Mesothelial cell of epicardium (in vitro differentiated cells): ENCODE results near the gene THRB. TPM values are rescaled to one million over a fixed set of nuclear protein-coding genes. Genes with fewer than 3 reads are reported as not detected.

Experiments used
- DNase-seq, 2 experiments: peaks; one replicate each; pipeline ENCODE4 v3.0.0; 2021; ENCODE audit warnings: low spot score in 2 of 2; ENCODE audit not compliant: unreplicated experiment in 2 of 2
- H3K27ac Mint-ChIP-seq: 2 replicates; pipeline ENCODE4 v1.8.0; 2021; ENCODE audit warnings: mixed read lengths
- H3K27me3 Mint-ChIP-seq: 2 replicates; pipeline ENCODE4 v1.8.0; 2021; ENCODE audit warnings: low read depth, mixed read lengths
- H3K36me3 Mint-ChIP-seq: 2 replicates; pipeline ENCODE4 v1.8.0; 2021; ENCODE audit warnings: mixed read lengths
- H3K4me1 Mint-ChIP-seq: 2 replicates; pipeline ENCODE4 v1.8.0; 2021; ENCODE audit warnings: mixed read lengths
- H3K4me3 Mint-ChIP-seq: 2 replicates; pipeline ENCODE4 v1.8.0; 2021; ENCODE audit warnings: mild to moderate bottlenecking, moderate library complexity, mixed read lengths
- H3K9me3 Mint-ChIP-seq: 2 replicates; pipeline ENCODE4 v1.8.0; 2021; ENCODE audit warnings: mixed read lengths
- CTCF ChIP-seq: fragments of 200-600 bp; sonication (generic); IDR thresholded peaks from one replicate; pipeline ENCODE4 v1.5.0; 2021; ENCODE audit warnings: antibody characterized with exemption; ENCODE audit not compliant: unreplicated experiment
- total RNA-seq: library from RNA; stranded (reverse); gene quantifications from 3 replicates; pipeline ENCODE4 v1.2.1, GENCODE V29; 2021

The THRB gene
- total RNA-seq, 1 donor from 2014 or later = 3.4 TPM

GRCh38 chr3:24495326-24495994 is 810 bp upstream of the THRB start:
- Mint-ChIP-seq H3K27me3 (peaks cover 79% of the 10 kb centered on the region), H3K27ac (peak overlapping the region; percentile 83), H3K36me3 (no peaks in the 10 kb centered on the region), H3K4me3 (peak overlapping the region; percentile 90), H3K9me3 (no peaks in the 10 kb centered on the region), H3K4me1 (peaks cover 5% of the 10 kb centered on the region)
- DNase-seq = peak; percentile 20 to 65
- TF ChIP-seq CTCF = peak; percentile 4

- DNase-seq = peak; percentile 19 to 43
- H3K27ac Mint-ChIP-seq = peak overlapping the region; percentile 89
Observed at GRCh38 chr3:24493746-24494617, 668 bp downstream of the THRB start.

GRCh38 chr3:24492971-24493551 is 1.6 kb downstream of the THRB start:
- no peak overlapping the region for H3K27ac Mint-ChIP-seq
- peak overlapping the region; percentile 90 for H3K4me3 Mint-ChIP-seq
- H3K9me3 Mint-ChIP-seq = no peaks in the 10 kb centered on the region
- peaks cover 73% of the 10 kb centered on the region for H3K27me3 Mint-ChIP-seq
- H3K4me1 Mint-ChIP-seq = peaks cover 6% of the 10 kb centered on the region
- no peak for DNase-seq
- no peaks in the 10 kb centered on the region for H3K36me3 Mint-ChIP-seq
- no peak for TF ChIP-seq CTCF

More at GRCh38 chr3:24493746-24494617, 668 bp downstream of the THRB start:
- Mint-ChIP-seq H3K27me3 (peaks cover 81% of the 10 kb centered on the region), H3K4me1 (peaks cover 5% of the 10 kb centered on the region), H3K36me3 (no peaks in the 10 kb centered on the region), H3K9me3 (no peaks in the 10 kb centered on the region), H3K4me3 (peak overlapping the region; percentile 90)
- no peak for TF ChIP-seq CTCF

DNA sequence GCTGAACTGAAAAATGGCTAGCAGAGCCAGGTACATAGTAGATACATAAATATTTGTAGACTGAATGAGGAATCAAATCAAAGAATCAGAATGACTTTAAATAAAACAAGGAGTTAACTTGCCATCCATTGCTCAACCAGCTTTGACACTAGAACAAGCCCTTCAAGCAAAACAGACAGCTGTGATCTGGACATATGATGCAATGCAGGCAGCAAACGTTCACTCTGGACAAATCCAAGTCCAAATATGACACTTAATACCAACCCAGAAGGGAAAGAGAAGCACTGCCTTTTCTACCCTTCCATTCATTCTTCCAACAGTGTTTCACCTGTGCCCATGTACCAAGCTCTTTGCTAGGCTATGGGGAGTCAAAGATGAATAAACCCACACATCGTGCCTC is 4.5 kb downstream of the THRB start:
- no peaks in the 10 kb centered on the region for H3K9me3 Mint-ChIP-seq
- TF ChIP-seq CTCF = no peak
- H3K4me1 Mint-ChIP-seq = peaks cover 15% of the 10 kb centered on the region
- DNase-seq = no peak
- no peak overlapping the region for H3K4me3 Mint-ChIP-seq
- H3K27ac Mint-ChIP-seq = no peak overlapping the region
- peaks cover 67% of the 10 kb centered on the region for H3K27me3 Mint-ChIP-seq
- no peaks in the 10 kb centered on the region for H3K36me3 Mint-ChIP-seq

GRCh38 chr3:24487325-24488262 is 7.1 kb downstream of the THRB start:
- no peak for TF ChIP-seq CTCF
- H3K36me3 Mint-ChIP-seq = no peaks in the 10 kb centered on the region
- no peak overlapping the region for H3K4me3 Mint-ChIP-seq
- H3K4me1 Mint-ChIP-seq = peaks cover 10% of the 10 kb centered on the region
- H3K9me3 Mint-ChIP-seq = no peaks in the 10 kb centered on the region
- peaks cover 47% of the 10 kb centered on the region for H3K27me3 Mint-ChIP-seq
- H3K27ac Mint-ChIP-seq = no peak overlapping the region
- no peak for DNase-seq
